Endometrium (tissue), 2 donors: Measurements from ENCODE around the gene ATXN2L.
"Not testable (repeated sequence)": the region's sequence is repeated elsewhere in the genome, so short reads cannot be mapped to it uniquely, and the experiment has no call there.

Experiments
- FAIRE-seq: peaks from 2 replicates; lab custom pipeline; 2012; peaks lifted over from hg19 to GRCh38; lab: Jason Lieb, UNC
- donor health status: control.
- donor health status: control.

The ATXN2L gene

GRCh38 chr16:28836761-28837064, 13.9 kb downstream of the ATXN2L start:
- no peak for FAIRE-seq

- FAIRE-seq = no peak
These were observed 15.1 kb downstream of the ATXN2L start for GRCh38 chr16:28837672-28838557.

GRCh38 chr16:28838558-28838918, 15.7 kb downstream of the ATXN2L start:
- no peak for FAIRE-seq

- FAIRE-seq = no peak
These were observed 16.3 kb downstream of the ATXN2L start for GRCh38 chr16:28839004-28839639.

GRCh38 chr16:28839899-28840298, 17.1 kb downstream of the ATXN2L start:
- FAIRE-seq = no peak

GRCh38 chr16:28842696-28843095, 19.9 kb downstream of the ATXN2L start:
- no peak for FAIRE-seq

- FAIRE-seq = no peak
These were observed 21.0 kb downstream of the ATXN2L start for GRCh38 chr16:28843766-28844165.

GRCh38 chr16:28844226-28844885, 21.6 kb downstream of the ATXN2L start:
- no peak for FAIRE-seq

GRCh38 chr16:28845293-28845692, 22.5 kb downstream of the ATXN2L start:
- FAIRE-seq = no peak

GRCh38 chr16:28845761-28846079, 22.9 kb downstream of the ATXN2L start:
- FAIRE-seq = no peak

- FAIRE-seq = peak; percentile 99
These were observed 23.5 kb downstream of the ATXN2L start, which contains the start of gene TUFM for GRCh38 chr16:28846080-28846932. TUFM (minus strand) TSS chr16:28846348; CDS start chr16:28846269, 79 bp downstream.

- no peak for FAIRE-seq
These were observed 24.1 kb downstream of the ATXN2L start for GRCh38 chr16:28846933-28847273.

GRCh38 chr16:28858421-28858820, 35.6 kb downstream of the ATXN2L start:
- FAIRE-seq = no peak

GRCh38 chr16:28859326-28859725, 36.5 kb downstream of the ATXN2L start:
- no peak for FAIRE-seq

GRCh38 chr16:28863929-28864793, 41.4 kb downstream of the ATXN2L start:
- FAIRE-seq = no peak

GRCh38 chr16:28865001-28865688, 42.3 kb downstream of the ATXN2L start:
- no peak for FAIRE-seq

GRCh38 chr16:28865722-28866453, 43.1 kb downstream of the ATXN2L start:
- no peak for FAIRE-seq

GRCh38 chr16:28866454-28866804, 43.6 kb downstream of the ATXN2L start:
- FAIRE-seq = no peak

- FAIRE-seq = no peak
These were observed 44.4 kb downstream of the ATXN2L start for GRCh38 chr16:28867241-28867640.

- FAIRE-seq = not testable (repeated sequence)
These were observed 44.8 kb downstream of the ATXN2L start for GRCh38 chr16:28867646-28868045.
